CMK (cell line): ENCODE data around the gene SERPINA12.

Experiments used
- DNase-seq: peaks from one replicate; pipeline ENCODE4 v3.0.0-alpha.2; 2010; ENCODE audit warnings: low read depth

SERPINA12 gene, protein sequence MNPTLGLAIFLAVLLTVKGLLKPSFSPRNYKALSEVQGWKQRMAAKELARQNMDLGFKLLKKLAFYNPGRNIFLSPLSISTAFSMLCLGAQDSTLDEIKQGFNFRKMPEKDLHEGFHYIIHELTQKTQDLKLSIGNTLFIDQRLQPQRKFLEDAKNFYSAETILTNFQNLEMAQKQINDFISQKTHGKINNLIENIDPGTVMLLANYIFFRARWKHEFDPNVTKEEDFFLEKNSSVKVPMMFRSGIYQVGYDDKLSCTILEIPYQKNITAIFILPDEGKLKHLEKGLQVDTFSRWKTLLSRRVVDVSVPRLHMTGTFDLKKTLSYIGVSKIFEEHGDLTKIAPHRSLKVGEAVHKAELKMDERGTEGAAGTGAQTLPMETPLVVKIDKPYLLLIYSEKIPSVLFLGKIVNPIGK

DNA sequence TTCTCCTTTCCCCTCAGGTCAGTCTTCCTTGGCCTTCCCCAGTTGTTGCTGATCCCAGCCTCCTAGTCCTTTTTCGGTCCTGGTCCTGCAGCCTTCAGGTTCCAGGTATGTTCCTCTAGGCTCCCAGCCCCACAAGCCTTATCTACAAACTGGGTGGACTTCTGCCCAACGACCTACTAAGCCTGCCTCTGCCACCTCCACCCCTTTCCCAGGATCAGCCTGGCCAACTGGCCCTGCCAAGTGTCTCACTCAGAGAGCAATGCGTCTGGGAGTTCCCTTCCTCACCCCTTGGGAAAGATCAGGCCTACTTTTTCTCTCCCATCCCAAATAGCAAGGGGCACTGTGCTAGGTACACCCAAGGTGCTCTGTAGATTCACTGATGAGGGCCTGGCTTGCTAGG is at the start of gene SERPINA12:
TSS of gene SERPINA12 (minus strand) at position 114 of the 400 bp plus-strand sequence. CDS start 11,072 bp downstream, outside the sequence.
- DNase-seq, result no peak

- DNase-seq, result no peak
These were observed 49.6 kb upstream of the SERPINA12 start for GRCh38 chr14:94558842-94559241.

DNA sequence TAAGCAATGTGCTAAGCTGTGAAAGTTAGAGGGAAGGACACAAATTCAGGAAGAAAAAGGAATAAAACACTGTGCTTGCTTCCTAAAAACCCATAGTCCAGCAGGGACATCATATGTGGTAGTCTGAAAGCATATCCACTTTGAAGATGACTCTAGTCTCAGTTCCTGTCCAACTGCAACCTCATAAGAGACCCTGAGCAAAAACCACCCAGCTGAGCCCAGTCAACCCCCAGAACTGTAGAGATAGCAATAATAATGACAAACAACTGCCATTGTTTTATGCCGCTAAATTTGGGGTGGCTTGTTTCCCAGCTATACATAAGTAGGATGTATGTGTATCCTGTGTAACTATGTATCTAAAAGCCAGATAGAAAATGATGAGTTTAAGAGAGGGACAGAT is 48.1 kb upstream of the SERPINA12 start:
- no peak for DNase-seq

DNA sequence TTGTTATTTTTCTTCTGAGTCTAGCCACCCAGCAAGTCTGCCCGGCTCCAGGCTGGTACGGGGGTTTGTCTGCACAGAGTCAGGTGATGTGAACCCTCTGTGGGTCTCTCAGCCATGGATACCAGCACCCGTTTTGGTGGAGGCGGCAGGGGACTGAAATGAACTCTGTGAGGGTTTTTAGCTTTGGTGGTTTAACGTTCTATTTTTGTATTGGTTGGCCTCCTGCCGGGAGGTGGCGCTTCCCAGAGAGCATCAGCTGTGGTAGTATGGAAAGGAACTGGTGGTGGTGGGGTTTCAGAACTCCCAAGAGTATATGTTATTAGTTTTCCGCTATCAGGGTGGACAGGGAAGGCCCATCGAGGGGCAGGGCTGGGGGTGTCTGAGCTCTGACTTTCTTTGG is 46.7 kb upstream of the SERPINA12 start:
- no peak for DNase-seq

DNA sequence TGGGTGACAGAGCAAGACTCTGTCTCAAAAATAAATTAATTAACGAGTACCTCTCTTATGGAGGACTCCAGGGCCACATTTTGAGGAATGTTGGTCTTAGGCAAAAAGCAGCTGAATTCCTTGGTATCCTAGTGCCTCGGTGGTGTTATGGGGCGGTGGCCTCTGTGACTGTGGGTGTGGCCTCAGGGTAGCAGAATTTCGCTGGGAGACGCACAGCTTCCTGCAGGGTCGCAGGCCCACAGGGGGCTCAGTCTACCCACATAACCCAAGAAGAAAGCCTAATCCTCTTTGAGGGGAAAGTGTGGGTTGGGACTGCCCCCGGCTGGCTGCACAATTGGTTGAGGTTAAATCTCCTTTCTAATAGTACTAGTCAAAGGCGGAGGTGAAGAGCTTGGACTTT is 40.8 kb upstream of the SERPINA12 start:
- no peak for DNase-seq

GRCh38 chr14:94548999-94549985 is 40.0 kb upstream of the SERPINA12 start:
- peak; percentile 5 for DNase-seq

GRCh38 chr14:94548131-94548998 is 39.1 kb upstream of the SERPINA12 start:
- no peak for DNase-seq

GRCh38 chr14:94547726-94548125 is 38.5 kb upstream of the SERPINA12 start:
- DNase-seq, result no peak

DNA sequence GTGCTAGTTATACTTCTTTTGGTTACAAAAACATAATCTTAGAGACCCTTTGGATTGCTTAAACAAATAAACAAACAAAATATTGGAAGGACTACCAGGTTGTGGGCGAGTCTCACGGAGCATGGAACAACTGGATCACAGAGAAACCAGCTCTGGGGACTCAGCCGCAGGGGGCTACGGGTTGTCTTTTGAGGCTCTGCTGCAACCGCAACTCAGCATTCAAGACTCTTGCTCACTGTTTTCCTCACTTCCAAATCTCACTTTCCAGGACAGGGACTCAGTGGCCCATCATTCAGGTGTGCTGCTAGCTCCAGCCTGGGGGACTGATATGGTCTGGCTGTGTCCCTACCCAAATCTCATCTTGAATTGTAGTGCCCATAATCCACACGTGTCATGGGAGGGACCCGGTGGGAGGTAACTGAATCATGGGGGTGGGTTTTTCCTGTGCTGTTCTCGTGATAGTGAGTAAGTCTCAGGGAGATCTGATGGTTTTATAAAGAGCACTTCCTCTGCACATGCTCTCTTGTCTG is 37.9 kb upstream of the SERPINA12 start:
- DNase-seq, result no peak

DNA sequence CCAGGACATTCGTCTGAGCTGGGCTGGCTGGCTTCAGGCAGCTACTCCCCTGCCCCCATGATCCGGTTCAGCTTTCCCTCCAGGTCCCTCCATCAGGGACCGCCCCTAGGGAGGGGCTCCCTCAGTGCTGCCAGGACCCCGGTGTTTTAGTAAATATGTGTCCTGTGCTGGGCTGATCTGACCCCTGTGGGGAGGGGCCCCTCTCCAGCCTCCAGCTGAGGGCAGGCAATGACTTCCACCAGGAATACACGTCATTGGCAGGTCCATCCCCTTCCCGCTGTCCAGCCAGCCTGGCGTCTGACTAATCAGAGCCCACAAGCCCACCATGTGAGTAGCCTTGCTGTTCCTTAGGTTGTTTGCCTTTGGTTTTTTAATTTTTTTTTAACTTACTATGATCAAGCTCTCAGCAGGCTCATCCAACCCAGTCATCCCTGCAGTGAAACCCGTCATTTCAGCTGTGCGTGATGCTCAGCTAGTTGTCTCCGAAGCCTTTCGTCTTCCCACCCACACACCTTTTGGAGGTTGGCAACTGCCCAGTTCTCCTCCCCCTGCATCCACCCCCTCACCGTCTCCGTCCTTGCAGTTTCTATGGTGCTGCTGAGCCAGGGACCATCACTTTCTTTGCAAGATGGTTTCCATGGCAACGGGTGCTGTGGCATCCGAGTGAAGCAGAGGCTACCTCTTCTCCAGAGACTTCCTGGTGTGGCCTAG is 36.0 kb upstream of the SERPINA12 start:
- no peak for DNase-seq

DNA sequence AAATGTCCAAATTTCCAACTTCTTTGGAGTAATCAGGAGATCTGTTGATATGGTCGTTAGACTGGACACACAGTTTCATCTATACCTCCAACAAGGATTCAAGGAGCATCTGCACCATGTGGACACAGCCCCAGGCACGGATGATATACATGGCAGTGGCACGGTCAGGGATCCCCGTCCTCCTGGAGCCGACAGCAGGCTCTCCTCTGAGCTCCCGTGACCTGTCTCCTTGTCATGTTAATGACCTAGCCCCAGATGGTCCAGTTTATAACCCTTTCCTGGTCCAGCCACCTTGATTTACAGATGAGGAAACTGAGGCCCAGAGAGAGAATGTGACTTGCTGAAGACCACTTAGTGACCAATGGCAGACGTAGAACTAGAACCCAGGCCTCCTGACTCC is 35.5 kb upstream of the SERPINA12 start:
- no peak for DNase-seq

GRCh38 chr14:94543449-94544124 is 34.3 kb upstream of the SERPINA12 start:
- DNase-seq, result no peak

DNA sequence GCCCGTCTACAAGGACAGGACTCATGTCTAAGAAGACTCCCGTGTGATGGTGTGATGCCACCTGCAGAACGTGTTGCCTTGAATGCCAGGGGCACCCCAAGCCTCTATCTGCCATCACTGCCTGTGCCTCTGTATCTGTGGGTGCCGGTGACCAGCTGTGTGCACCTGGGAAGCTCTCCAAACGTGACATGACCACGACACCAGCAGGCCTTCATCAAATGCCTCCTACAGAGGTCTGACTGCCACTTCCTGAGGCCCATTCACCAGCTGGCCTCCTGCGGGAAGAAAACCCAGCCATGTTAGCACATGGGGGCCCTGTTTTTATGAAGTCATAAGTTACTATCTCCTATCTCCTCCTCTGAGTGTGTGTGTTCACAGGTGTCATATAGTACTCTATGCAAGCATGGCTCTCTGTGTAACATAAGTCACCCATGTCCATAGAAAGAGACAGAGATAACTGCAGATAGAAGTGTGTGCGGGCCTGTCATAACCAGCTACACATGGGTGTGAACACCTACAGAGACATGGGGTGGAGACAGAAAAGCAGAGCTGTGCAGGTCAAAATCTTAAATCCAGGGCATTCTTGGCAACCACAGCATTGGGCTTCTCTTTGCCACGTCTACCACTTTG is 33.7 kb upstream of the SERPINA12 start:
- DNase-seq, result no peak

- no peak for DNase-seq
These were observed 33.0 kb upstream of the SERPINA12 start for GRCh38 chr14:94542111-94542810.

DNA sequence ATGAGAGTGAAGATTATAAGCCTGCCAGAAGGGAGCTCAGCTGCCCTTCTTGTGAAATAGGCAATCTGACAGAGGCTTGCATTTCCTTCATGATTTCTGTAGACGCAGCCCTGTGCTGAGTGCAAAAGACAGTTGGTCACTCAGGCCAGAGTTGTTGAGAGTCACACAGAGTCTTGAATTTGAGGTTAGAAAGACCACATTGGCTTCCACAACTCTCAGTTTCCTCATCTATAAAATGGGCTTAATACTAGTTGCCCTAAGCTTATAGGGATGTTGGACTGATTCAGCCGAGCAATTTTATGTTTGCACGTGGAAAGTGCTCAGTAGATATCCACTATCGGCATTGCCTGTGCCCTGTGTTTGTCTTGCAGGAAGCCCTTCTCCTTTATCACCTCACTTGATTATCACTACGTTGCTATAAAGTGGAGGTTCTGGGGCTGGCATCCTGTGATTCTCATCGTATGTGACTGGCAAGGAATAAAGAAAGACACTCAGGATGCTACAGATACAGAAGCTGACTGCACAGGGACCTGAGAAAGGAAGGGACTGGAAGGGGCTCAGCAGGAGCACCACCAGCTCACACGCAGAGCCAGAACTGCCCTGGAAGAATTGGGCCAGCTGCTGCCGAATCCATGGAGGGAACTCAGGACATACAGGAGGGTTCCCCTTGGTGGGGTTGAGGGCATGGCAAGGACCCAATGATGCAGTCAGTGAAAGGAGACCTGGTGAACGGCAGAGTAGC is 32.1 kb upstream of the SERPINA12 start:
- no peak for DNase-seq

- DNase-seq, result no peak
These were observed 30.9 kb upstream of the SERPINA12 start for GRCh38 chr14:94540031-94540794.

- no peak for DNase-seq
These were observed 29.9 kb upstream of the SERPINA12 start for GRCh38 chr14:94539181-94539580.
